Erythroblast (primary cell): ENCODE results near the gene CNKSR1.

ENCODE experiments used
- GATA1 ChIP-seq: IDR thresholded peaks from 2 replicates; pipeline ENCODE4 v1.6.1; 2011; ENCODE audit warnings: low read depth, mild to moderate bottlenecking, control low read depth, low read length, moderate library complexity
- POLR2A ChIP-seq: IDR thresholded peaks from 2 replicates; pipeline ENCODE4 v1.6.1; 2011; ENCODE audit warnings: mild to moderate bottlenecking, low read length

DNA sequence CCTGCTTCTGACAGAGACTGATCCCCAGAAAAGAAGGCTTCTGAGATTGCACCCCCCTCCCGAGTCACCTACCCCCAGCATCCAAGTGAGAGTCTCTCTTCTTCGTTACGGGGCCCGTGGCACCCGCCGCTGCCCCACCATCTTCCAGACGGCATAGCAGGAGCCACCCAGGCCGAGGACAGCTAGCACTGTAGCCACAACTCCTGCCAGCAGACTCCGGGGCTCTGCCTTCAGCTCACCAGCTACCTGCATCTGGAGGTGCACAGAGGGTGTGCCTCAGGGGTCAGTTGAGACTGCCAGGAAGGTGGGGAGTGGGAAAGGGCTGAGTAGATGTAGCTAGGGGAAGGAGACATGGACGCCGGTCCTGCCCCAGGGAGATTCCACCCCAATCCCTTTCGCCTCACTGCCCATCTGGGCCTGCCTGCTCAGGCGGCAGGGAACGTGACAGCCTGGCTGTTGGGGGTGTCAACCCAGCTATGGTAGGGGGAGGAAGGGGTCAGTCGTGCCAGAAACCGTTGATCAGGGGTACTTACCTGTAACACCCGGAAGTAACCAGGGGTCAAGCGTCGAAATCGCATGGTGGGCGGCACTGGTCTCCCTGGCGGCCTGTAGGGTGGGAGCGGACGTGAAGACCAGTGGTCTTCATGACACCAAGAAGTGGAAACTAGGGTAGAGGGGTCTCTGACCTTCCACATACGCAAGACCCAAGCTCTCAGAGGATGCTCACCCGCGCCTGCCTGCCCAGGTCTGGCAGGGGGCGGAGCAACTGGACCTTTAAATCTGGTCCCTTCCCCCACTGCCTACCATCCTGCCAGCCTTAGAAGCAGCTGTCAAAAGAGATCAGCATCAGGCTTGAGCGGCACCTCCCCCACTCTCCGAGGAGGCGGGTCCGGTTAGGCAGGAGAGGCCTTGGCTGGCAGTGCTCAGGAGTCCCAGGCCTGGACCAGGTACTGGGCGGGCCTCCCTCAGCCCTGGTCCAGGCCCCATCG, 5.9 kb upstream of the CNKSR1 start, which contains the start of gene ZNF593OS:
- no peak for TF ChIP-seq POLR2A
- TF ChIP-seq GATA1: no peak
